CD4-positive, alpha-beta memory T cell (primary cell): ENCODE measurements around the gene ATF7. TPM values are rescaled to one million over a fixed set of nuclear protein-coding genes. Genes with fewer than 3 reads are reported as not detected.
"Not testable (repeated sequence)": the region's sequence is repeated elsewhere in the genome, so short reads cannot be mapped to it uniquely, and the experiment has no call there.

Source experiments
- CTCF ChIA-PET: fragments of 350-600 bp; sonication (Branson Sonifier 250); formaldehyde crosslinking; loops from one replicate; lab custom pipeline; 2021; ENCODE audit warnings: inconsistent platforms; ENCODE audit not compliant: partially characterized antibody; lab: Charles Lee
- POLR2A ChIA-PET: fragments of 350-600 bp; sonication (Branson Sonifier 250); formaldehyde crosslinking; loops from one replicate; lab custom pipeline; 2021; ENCODE audit not compliant: partially characterized antibody; lab: Charles Lee
- DNase-seq, 5 donors: peaks; one replicate each; pipeline versions ENCODE4 v3.0.0 to v3.0.0-alpha.2; 2020 to 2022; ENCODE audit warnings: mixed read lengths in 1 of 5
- H3K27ac ChIP-seq: one replicate; pipeline ENCODE4 v1.7.0; 2013; ENCODE audit warnings: low read depth, low read length
- H3K27me3 ChIP-seq: 2 replicates; pipeline ENCODE4 v1.7.0; 2013; ENCODE audit warnings: mild to moderate bottlenecking, low read length, moderate library complexity; ENCODE audit not compliant: insufficient read depth
- H3K36me3 ChIP-seq: 2 replicates; pipeline ENCODE4 v1.7.0; 2013; ENCODE audit warnings: mild to moderate bottlenecking, low read length, moderate library complexity; ENCODE audit not compliant: insufficient read depth
- H3K4me1 ChIP-seq: 2 replicates; pipeline ENCODE4 v1.7.0; 2013; ENCODE audit warnings: mild to moderate bottlenecking, low read length, moderate library complexity; ENCODE audit not compliant: insufficient read depth
- H3K4me3 ChIP-seq, 2 donors: one replicate each; pipeline ENCODE4 v1.7.0; 2013; ENCODE audit warnings: low read length in 2 of 2, mild to moderate bottlenecking in 1 of 2
- H3K9me3 ChIP-seq, 2 donors: one replicate each; pipeline ENCODE4 v1.7.0; 2013; ENCODE audit warnings: low read length in 2 of 2, control low read depth in 1 of 2; ENCODE audit not compliant: control insufficient read depth in 1 of 2
- H3K27ac Mint-ChIP-seq, 7 donors: one replicate each; pipeline ENCODE4 v1.8.0; 2020 to 2021; ENCODE audit warnings: mixed read lengths in 7 of 7, mild to moderate bottlenecking in 6 of 7, inconsistent platforms in 3 of 7, moderate library complexity in 3 of 7
- H3K27me3 Mint-ChIP-seq, 2 donors: one replicate each; pipeline ENCODE4 v1.8.0; 2020 to 2021; ENCODE audit warnings: mixed read lengths in 2 of 2
- H3K36me3 Mint-ChIP-seq, 2 donors: one replicate each; pipeline ENCODE4 v1.8.0; 2020 to 2021; ENCODE audit warnings: mixed read lengths in 2 of 2, inconsistent platforms in 1 of 2, mild to moderate bottlenecking in 1 of 2
- H3K4me1 Mint-ChIP-seq, 4 donors: one replicate each; pipeline ENCODE4 v1.8.0; 2020 to 2021; ENCODE audit warnings: mixed read lengths in 4 of 4, mild to moderate bottlenecking in 1 of 4
- H3K4me3 Mint-ChIP-seq, 8 donors: one replicate each; pipeline ENCODE4 v1.8.0; 2020 to 2021; ENCODE audit warnings: mixed read lengths in 8 of 8, mild to moderate bottlenecking in 7 of 8, moderate library complexity in 6 of 8, inconsistent platforms in 3 of 8
- H3K9me3 Mint-ChIP-seq, 8 donors: one replicate each; pipeline ENCODE4 v1.8.0; 2020 to 2021; ENCODE audit warnings: mixed read lengths in 8 of 8, mild to moderate bottlenecking in 5 of 8, inconsistent platforms in 3 of 8, moderate library complexity in 1 of 8
- intact Hi-C: fragments of 100-400 bp; cut with micrococcal nuclease; formaldehyde crosslinking; loops from one replicate; pipeline ENCODE4 v1.15.1; 2023
- polyA plus RNA-seq, 2 donors: library from polyadenylated mRNA; unstranded; fragments of 300-500 nt; fragmentation: Illumina TruSeq; gene quantifications; one replicate each; pipeline ENCODE4 v1.2.3, GENCODE V29; 2021
- total RNA-seq, 2 experiments: library from RNA; stranded (reverse); gene quantifications; one replicate each; pipeline ENCODE4 v1.2.3, GENCODE V29; 2021

The ATF7 gene
- total and polyA plus RNA-seq, 4 experiments from 2014 or later, result 16.3 to 35.8 (median 21.6) TPM

DNA sequence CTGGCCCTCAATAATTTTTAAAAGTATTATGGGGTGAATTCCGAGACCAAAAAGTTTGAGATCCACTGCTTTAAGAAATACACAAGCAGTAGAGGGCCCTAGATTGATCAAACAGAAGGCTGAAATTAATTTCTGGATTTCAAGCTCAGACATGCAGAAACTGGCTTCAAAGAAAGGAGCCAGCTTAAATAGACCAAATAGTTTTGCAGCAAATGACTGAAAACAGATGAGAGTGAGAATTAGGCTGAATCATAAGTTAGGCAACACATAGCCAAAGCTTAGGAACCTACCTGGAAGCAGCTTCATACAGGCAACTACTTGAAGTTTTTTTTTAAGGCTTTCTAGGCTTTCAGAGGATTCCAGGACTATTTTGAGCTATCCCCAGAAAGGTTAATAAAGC, 12.4 kb downstream of the ATF7 start:
- intact Hi-C loops, result no loop called here
- POLR2A ChIA-PET, result no interaction called here
- CTCF ChIA-PET, result interaction anchor here (1.5 kb wide), 1 partner anchor 9 kb away, joined by 3 read pairs; no protein-coding TSS in a partner anchor

GRCh38 chr12:53612978-53613377, 13.2 kb downstream of the ATF7 start:
- Mint-ChIP-seq H3K27ac (peak overlapping the region in 1 of 7 donors; percentile 15), H3K36me3 (peaks cover 6 to 18% of the 10 kb centered on the region in 2 donors), H3K9me3 (no peaks in the 10 kb centered on the region), H3K27me3 (no peaks in the 10 kb centered on the region), H3K4me3 (no peak overlapping the region), H3K4me1 (peaks cover 5 to 14% (median 10%) of the 10 kb centered on the region in 4 donors)
- Histone ChIP-seq H3K9me3 (no peaks in the 10 kb centered on the region), H3K36me3 (no peaks in the 10 kb centered on the region), H3K27ac (no peak overlapping the region), H3K4me3 (no peak overlapping the region), H3K27me3 (no peaks in the 10 kb centered on the region), H3K4me1 (peaks cover 5% of the 10 kb centered on the region)
- intact Hi-C loops, result no loop called here
- ChIA-PET POLR2A (no interaction called here), CTCF (interaction anchor here (1.5 kb wide), 1 partner anchor 10 kb away, joined by 3 read pairs; no protein-coding TSS in a partner anchor)
- no peak for DNase-seq

More for the DNA sequence above, 12.4 kb downstream of the ATF7 start:
- peaks cover 13% of the 10 kb centered on the region for H3K4me1 ChIP-seq
- H3K27ac ChIP-seq, result no peak overlapping the region
- H3K27me3 Mint-ChIP-seq, result no peaks in the 10 kb centered on the region
- peak overlapping the region in 2 of 7 donors; percentile 32 to 57 for H3K27ac Mint-ChIP-seq
- DNase-seq, result no peak
- H3K4me1 Mint-ChIP-seq, result peaks cover 9 to 21% (median 16%) of the 10 kb centered on the region in 4 donors
- no peaks in the 10 kb centered on the region for H3K36me3 ChIP-seq
- H3K4me3 Mint-ChIP-seq, result no peak overlapping the region
- no peak overlapping the region for H3K4me3 ChIP-seq
- H3K9me3 Mint-ChIP-seq, result no peaks in the 10 kb centered on the region
- no peaks in the 10 kb centered on the region for H3K9me3 ChIP-seq
- peaks cover 3 to 21% of the 10 kb centered on the region in 2 donors for H3K36me3 Mint-ChIP-seq
- no peaks in the 10 kb centered on the region for H3K27me3 ChIP-seq

- H3K27ac ChIP-seq, result no peak overlapping the region
- H3K27me3 ChIP-seq, result no peaks in the 10 kb centered on the region
- no peaks in the 10 kb centered on the region for H3K36me3 ChIP-seq
- no peaks in the 10 kb centered on the region for H3K9me3 ChIP-seq
- POLR2A ChIA-PET, result no interaction called here
- Mint-ChIP-seq H3K4me1 (peaks cover 2 to 8% (median 5%) of the 10 kb centered on the region in 4 donors), H3K27me3 (no peaks in the 10 kb centered on the region), H3K27ac (no peak overlapping the region), H3K36me3 (peaks cover 6 to 14% of the 10 kb centered on the region in 2 donors), H3K9me3 (no peaks in the 10 kb centered on the region), H3K4me3 (no peak overlapping the region)
- no peak overlapping the region for H3K4me3 ChIP-seq
- CTCF ChIA-PET, result interaction anchor here (1.2 kb wide), 1 partner anchor 15 kb away, joined by 3 read pairs; the partner anchor contains the start of gene ATF7
- no peaks in the 10 kb centered on the region for H3K4me1 ChIP-seq
- intact Hi-C loops, result no loop called here
- DNase-seq, result no peak
Measured at GRCh38 chr12:53611304-53611703, 14.9 kb downstream of the ATF7 start.

DNA sequence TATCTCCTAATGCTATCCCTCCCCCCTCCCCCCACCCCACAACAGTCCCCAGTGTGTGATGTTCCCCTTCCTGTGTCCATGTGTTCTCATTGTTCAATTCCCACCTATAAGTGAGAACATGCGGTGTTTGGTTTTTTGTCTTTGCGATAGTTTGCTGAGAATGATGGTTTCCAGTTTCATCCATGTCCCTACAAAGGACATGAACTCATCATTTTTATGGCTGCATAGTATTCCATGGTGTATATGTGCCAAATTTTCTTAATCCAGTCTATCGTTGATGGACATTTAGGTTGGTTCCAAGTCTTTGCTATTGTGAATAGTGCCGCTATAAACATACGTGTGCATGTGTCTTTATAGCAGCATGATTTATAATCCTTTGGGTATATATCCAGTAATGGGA, 19.5 kb downstream of the ATF7 start:
- H3K27ac Mint-ChIP-seq, H3K4me3 ChIP-seq, H3K27me3 Mint-ChIP-seq, H3K36me3 ChIP-seq, POLR2A ChIA-PET, H3K27ac ChIP-seq, CTCF ChIA-PET, H3K4me1 ChIP-seq, DNase-seq, H3K36me3 Mint-ChIP-seq, H3K9me3 Mint-ChIP-seq, H3K9me3 ChIP-seq, intact Hi-C loops, H3K27me3 ChIP-seq, H3K4me3 Mint-ChIP-seq: not testable (repeated sequence)
- H3K4me1 Mint-ChIP-seq, result peaks cover 11 to 21% (median 13%) of the 10 kb centered on the region in 4 donors

GRCh38 chr12:53604581-53604980, 21.6 kb downstream of the ATF7 start:
- intact Hi-C loops, result no loop called here
- Mint-ChIP-seq H3K9me3 (no peaks in the 10 kb centered on the region), H3K27ac (no peak overlapping the region), H3K27me3 (no peaks in the 10 kb centered on the region), H3K4me1 (peaks cover 11 to 24% (median 14%) of the 10 kb centered on the region in 4 donors), H3K4me3 (no peak overlapping the region), H3K36me3 (peaks cover 16 to 20% of the 10 kb centered on the region in 2 donors)
- Histone ChIP-seq H3K27me3 (no peaks in the 10 kb centered on the region), H3K27ac (no peak overlapping the region), H3K36me3 (peaks cover 4% of the 10 kb centered on the region), H3K9me3 (no peaks in the 10 kb centered on the region), H3K4me3 (no peak overlapping the region), H3K4me1 (no peaks in the 10 kb centered on the region)
- POLR2A ChIA-PET, result no interaction called here
- CTCF ChIA-PET, result no interaction called here
- DNase-seq, result no peak

DNA sequence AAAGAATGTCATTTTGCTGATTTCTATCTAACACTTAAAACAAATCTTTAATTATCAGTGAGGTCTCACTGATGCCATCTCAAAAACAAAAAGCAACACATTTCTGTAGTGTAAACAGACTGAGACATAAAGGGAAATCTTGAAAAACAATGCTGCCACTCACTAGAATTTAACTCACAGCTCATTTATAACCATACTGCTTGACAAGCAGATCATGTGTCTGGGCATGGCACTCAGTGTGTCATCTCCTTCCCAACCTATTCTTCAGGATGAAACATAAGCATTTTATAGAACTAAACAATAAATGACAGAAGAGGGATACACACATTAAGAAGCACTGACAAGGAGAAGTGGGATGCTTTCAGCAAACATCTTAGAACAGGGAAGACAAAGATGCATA, 22.4 kb downstream of the ATF7 start:
- H3K4me3 ChIP-seq, result no peak overlapping the region

DNA sequence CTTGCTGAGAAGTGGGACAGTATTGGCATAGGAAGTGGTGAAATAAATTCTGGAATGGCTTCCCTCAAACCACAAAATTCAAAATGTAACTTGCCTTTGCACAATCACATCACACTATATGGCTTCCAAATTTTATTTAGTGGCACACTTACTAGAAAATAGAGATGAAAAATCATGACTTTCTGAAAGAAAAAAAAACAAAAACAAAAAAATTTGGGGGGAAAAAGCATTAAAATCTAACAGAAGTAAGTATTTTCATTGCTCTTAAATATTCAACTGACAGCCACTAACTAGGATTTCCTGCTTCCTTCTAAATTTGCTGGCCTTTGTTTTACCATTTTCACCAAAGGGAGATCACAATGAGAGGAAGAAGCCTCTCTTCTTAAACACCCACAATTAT, 23.0 kb downstream of the ATF7 start:
- Mint-ChIP-seq H3K9me3 (no peaks in the 10 kb centered on the region), H3K4me3 (no peak overlapping the region), H3K27ac (no peak overlapping the region), H3K36me3 (peaks cover 18 to 26% of the 10 kb centered on the region in 2 donors), H3K27me3 (no peaks in the 10 kb centered on the region), H3K4me1 (peaks cover 11 to 21% (median 15%) of the 10 kb centered on the region in 4 donors)
- Histone ChIP-seq H3K4me1 (no peaks in the 10 kb centered on the region), H3K4me3 (no peak overlapping the region), H3K36me3 (peaks cover 5% of the 10 kb centered on the region), H3K27me3 (no peaks in the 10 kb centered on the region), H3K27ac (no peak overlapping the region), H3K9me3 (no peaks in the 10 kb centered on the region)
- DNase-seq, result no peak
- CTCF ChIA-PET, result no interaction called here
- POLR2A ChIA-PET, result no interaction called here
- intact Hi-C loops, result no loop called here

More for the DNA sequence above, 22.4 kb downstream of the ATF7 start:
- H3K36me3 Mint-ChIP-seq, result peaks cover 16 to 22% of the 10 kb centered on the region in 2 donors
- peaks cover 11 to 23% (median 14%) of the 10 kb centered on the region in 4 donors for H3K4me1 Mint-ChIP-seq
- H3K27ac Mint-ChIP-seq, result peak overlapping the region in 1 of 7 donors; percentile 52
- no peaks in the 10 kb centered on the region for H3K9me3 Mint-ChIP-seq
- peak overlapping the region in 1 of 8 donors; percentile 23 for H3K4me3 Mint-ChIP-seq
- ChIA-PET CTCF (no interaction called here), POLR2A (no interaction called here)
- intact Hi-C loops, result no loop called here
- no peak for DNase-seq
- H3K27me3 ChIP-seq, result no peaks in the 10 kb centered on the region
- no peaks in the 10 kb centered on the region for H3K27me3 Mint-ChIP-seq
- no peaks in the 10 kb centered on the region for H3K4me1 ChIP-seq
- no peaks in the 10 kb centered on the region for H3K9me3 ChIP-seq
- no peak overlapping the region for H3K27ac ChIP-seq
- peaks cover 5% of the 10 kb centered on the region for H3K36me3 ChIP-seq
